GM18505 (cell line): Measurements from ENCODE around the gene ITPR1.

Source experiments
- ATAC-seq: cut with Tn5 transposase; IDR thresholded peaks from one replicate; pipeline ENCODE4 v1.9.1; 2021; ENCODE audit not compliant: unreplicated experiment
- POLR2A ChIP-seq: IDR thresholded peaks from 4 replicates; pipeline ENCODE4 v1.6.1; 2011; ENCODE audit warnings: borderline replicate concordance; ENCODE audit not compliant: insufficient read depth, insufficient read length; ENCODE audit errors: extremely low read depth

ITPR1 gene

DNA sequence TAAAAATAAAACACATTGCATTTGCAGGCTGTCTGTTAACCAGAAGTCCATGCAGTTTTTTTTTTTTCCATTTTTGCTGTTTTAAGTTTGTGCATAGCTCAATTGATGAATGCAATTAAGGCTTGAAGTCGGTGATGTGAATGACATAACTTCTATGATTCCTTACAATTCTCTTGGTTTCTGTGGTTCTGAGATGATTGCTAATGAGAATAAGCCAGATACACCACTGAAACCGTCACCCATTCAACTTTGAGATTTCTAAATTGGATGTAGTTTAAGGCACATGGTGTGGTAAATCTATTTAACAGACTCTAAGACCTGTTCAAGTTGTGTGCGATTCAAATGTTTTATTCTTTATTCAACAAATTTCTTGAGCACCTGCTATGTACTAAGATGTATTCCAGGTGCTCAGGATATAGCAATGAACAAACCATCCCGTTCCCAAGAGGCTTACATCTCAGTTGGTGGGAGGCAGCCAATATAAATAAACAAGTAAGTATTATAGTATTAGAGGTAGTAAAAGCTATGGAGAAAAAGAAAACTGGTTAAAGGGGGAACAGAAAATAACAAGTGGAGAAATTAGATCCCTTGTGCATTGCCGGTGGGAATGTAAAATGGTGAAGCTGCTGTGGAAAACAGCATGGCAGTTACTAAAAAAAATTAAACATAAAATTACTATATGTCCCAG is 4.0 kb downstream of the ITPR1 start:
- ATAC-seq: no peak
- TF ChIP-seq POLR2A: no peak

GRCh38 chr3:4497843-4498324 is 4.7 kb downstream of the ITPR1 start:
- no peak for TF ChIP-seq POLR2A
- no peak for ATAC-seq

- no peak for ATAC-seq
- no peak for TF ChIP-seq POLR2A
Measured at GRCh38 chr3:4498446-4498845, 5.3 kb downstream of the ITPR1 start.

DNA sequence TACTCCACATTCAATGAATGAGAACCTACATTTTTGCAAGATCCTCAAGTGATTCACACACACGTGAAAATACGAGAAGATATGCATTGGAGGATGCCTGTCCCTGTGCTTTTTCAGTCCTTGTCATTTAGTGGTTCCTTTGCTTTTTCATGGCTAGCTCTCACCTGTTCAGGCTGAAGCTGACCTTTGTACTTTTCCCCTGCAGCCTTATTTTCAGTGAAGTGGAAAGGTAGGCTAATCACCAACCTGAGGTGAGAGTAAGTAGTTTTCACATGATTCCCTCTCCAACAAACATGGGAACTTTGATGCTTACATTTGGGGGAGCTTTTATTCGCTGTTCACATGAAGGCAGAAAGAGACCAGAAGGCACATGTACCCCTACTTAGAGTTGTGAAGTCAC is 8.3 kb downstream of the ITPR1 start:
- TF ChIP-seq POLR2A: no peak

DNA sequence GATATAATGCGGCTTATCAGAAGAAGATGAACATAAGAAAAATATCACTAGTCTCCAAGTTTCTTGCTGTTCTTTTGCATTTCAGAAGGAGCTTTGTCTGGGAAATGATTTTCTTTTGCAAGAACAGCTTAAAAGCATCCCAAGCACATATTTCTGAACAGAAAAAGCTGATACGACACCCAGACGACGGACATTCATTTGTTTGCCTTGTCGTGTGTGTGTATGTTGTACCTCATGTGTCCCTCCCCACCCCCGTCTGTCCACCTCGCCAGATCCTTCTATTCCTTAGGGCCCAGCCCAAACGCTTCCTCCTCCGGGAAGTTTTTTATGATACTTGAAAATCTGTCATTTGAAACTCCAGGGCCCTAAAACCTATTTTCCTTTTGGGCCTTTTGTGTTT is 8.8 kb downstream of the ITPR1 start:
- TF ChIP-seq POLR2A: no peak
- ATAC-seq: no peak

More for the DNA sequence above, 8.3 kb downstream of the ITPR1 start:
- no peak for ATAC-seq

DNA sequence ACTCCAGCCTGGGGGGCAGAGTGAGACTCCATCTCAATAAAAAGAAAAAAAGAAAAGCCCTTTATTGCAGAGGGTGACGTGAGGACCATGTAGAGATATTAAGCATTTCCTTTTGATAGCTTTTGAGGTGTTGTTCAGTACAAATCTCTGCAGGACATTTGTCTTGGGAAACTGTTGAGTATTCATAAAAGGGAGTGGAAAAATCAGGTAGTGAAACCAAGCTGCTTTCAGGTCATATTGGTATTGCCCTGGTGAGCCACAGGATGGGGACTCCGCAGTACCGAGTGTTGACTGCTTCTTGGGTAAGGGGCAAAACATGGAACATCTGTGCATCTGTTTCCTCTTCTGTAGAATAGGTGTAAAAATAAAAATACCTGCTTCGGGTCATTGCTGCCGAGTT is 9.9 kb downstream of the ITPR1 start:
- no peak for TF ChIP-seq POLR2A
- ATAC-seq: peak; percentile 74

DNA sequence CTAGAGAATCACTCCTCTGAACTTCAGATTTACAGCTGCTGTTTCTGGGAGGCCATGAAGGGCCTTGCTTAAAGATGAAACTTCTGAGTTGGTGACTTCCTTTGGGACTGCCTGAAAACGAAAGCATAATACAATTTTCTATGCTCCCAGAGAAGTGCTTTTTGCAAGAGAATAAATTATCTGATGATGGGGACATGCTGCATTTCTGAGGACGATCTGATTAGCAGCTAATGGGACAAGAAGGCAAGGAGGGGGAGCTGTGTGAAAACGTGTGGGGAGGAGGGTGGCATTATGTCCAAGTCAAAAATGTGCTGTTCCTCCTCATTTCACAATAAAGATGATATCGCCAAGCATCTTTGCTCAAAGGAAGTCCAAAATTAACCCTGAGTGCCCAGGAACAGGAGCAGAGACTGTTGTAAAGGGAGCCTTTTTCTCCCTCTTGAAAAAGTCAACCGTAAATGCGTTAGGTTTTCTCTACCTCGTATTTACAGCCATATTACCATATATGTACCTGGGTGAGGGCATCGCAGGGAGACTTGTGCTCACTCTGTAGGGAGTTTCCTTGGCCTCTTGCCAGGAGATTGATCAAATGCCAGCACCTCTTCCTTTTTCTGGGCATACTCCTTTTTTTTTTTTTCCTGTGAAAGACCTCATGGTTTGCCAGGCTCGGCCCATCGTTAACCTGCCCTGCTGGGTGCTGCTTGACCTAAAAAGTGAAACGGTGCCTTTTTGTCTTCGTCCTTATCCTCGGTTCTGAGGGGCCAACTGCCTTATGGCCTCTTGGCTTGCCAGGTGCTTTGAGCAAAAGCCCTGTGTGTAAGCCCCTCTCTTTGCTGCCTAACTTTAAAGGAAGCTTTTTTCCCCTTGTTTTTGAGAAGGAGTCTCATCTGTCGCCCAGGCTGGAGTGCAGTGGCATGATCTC is 11.5 kb downstream of the ITPR1 start:
- TF ChIP-seq POLR2A: no peak
- no peak for ATAC-seq

GRCh38 chr3:4505688-4506558 is 12.8 kb downstream of the ITPR1 start:
- no peak for TF ChIP-seq POLR2A
- no peak for ATAC-seq

DNA sequence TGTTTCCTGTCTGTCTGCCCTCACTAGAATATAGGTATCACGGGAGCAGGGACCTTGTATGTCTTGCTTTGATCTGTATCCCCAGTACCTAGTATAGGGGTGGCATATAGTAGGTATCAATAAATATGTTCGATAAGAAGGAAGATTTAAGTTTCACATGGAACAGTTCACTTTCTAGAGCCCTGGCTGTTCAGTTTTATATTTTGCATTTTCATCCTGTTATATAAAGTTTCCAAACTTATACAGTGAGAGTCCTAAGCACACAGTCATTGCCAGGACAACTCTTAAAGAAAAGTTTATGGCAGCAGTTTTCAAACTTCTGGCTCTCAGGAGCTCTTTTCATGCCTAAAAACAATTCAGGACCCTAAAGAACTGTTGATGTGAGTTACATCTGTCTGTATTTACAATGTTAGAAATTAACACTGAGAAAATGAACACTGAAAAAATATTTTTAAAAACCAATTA is 13.4 kb downstream of the ITPR1 start:
- no peak for ATAC-seq
- no peak for TF ChIP-seq POLR2A

- no peak for ATAC-seq
- TF ChIP-seq POLR2A: no peak
Measured at GRCh38 chr3:4507024-4507596, 14.0 kb downstream of the ITPR1 start.

- no peak for TF ChIP-seq POLR2A
- ATAC-seq: peak; percentile 63
Measured at GRCh38 chr3:4508048-4508981, 15.2 kb downstream of the ITPR1 start.

DNA sequence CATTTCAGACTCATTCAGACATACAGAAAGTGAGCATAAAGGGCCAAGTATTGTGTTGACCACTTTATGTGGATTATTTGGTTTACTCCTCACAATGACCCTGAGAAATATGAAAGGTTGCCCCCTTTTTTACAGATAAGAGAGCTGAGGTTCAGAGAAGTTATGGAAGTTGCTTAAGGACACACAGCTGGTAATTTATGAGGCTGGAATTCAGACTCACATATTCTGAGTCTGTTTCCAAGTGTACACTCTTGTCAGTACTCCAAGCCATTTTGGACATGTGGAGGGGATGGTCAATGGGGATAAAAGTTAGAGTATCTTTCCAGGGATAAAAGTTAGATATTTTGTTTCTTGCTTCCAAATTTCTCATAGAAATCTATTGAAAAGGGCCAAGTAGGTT is 15.9 kb downstream of the ITPR1 start:
- no peak for TF ChIP-seq POLR2A
- no peak for ATAC-seq
